Measurements from ENCODE around the gene TACO1.

Gene TACO1

GRCh38 chr17:63640038-63640437 lies 39.3 kb downstream of the TACO1 start:
- TF ChIP-seq ZNF274 (IDR thresholded peaks at IDR 0.05; ENCODE audit: low read depth, low read length), result no peak

GRCh38 chr17:63641692-63642448 lies 41.2 kb downstream of the TACO1 start:
- H3K4me3 ChIP-seq (ENCODE audit: low read length), result no peak overlapping the region
- no peak for TF ChIP-seq ZNF274 (IDR thresholded peaks at IDR 0.05; ENCODE audit: low read depth, low read length)

More at GRCh38 chr17:63640038-63640437, 39.3 kb downstream of the TACO1 start:
- H3K4me3 ChIP-seq (ENCODE audit: low read length), result no peak overlapping the region

DNA sequence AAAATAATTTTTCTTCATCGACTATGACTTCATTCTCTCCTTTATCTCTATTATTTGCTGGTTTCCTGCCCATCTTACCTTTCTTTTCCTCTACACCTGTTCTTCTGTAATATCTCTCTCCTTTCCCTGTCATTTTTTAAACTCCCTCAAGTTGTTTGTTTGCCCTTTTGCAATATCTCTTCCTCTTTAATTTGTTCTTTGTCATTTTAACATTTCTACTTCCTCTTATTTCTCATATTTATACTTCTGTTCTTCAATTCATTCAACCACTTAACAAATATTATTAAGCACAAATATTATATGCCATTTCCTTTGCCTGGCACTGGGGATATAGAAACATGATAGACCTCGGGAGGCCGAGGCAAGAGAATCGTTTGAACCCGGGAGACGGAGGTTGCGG lies 44.2 kb downstream of the TACO1 start:
- TF ChIP-seq ZNF274 (IDR thresholded peaks at IDR 0.05; ENCODE audit: low read depth, low read length), result no peak
- no peak overlapping the region for H3K4me3 ChIP-seq (ENCODE audit: low read length)

GRCh38 chr17:63645775-63646487 lies 45.2 kb downstream of the TACO1 start:
- no peak for TF ChIP-seq ZNF274 (IDR thresholded peaks at IDR 0.05; ENCODE audit: low read depth, low read length)
- H3K4me3 ChIP-seq (ENCODE audit: low read length), result no peak overlapping the region

DNA sequence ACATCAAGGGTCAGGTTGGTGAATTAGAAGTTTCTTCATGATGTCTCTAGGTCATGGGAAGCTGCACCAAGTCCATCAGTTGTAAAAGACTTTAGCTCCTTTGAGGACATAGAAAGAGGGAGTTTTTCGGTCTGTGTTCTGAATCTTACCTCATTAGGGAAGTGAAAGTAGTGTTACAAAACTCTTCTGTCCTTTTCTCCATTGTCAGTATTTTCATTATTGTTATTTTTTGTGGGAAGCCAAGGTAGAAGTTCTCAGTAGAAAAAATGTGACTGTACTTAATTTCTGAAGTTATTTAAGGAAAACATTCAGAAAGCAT lies 45.8 kb downstream of the TACO1 start:
- no peak overlapping the region for H3K4me3 ChIP-seq (ENCODE audit: low read length)
- TF ChIP-seq ZNF274 (IDR thresholded peaks at IDR 0.05; ENCODE audit: low read depth, low read length), result no peak

GRCh38 chr17:63647065-63647725 lies 46.5 kb downstream of the TACO1 start:
- no peak for TF ChIP-seq ZNF274 (IDR thresholded peaks at IDR 0.05; ENCODE audit: low read depth, low read length)
- H3K4me3 ChIP-seq (ENCODE audit: low read length), result no peak overlapping the region

DNA sequence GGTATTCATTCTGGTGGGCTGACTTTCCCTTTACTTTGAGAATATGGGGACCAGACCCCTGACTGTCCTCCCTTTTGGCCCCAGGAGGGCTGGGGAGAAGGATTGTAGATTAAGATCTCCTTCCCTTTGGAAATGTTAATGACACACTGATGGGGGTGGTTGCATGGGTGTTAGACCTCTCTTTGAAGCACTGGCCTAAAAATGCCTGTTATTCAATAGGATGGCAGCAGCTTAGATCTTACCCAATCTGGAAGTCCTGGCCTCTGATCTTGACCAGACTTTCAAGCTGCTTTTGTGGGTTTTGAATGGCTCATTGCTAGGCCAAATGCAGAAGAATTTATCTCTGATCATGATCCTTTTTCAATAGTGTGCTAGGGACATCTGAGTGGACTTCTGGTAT lies 47.2 kb downstream of the TACO1 start:
- no peak for TF ChIP-seq ZNF274 (IDR thresholded peaks at IDR 0.05; ENCODE audit: low read depth, low read length)
- H3K4me3 ChIP-seq (ENCODE audit: low read length), result no peak overlapping the region

- H3K4me3 ChIP-seq (ENCODE audit: low read length), result no peak overlapping the region
- TF ChIP-seq ZNF274 (IDR thresholded peaks at IDR 0.05; ENCODE audit: low read depth, low read length), result no peak
Observed at GRCh38 chr17:63649813-63650212, 49.1 kb downstream of the TACO1 start.

DNA sequence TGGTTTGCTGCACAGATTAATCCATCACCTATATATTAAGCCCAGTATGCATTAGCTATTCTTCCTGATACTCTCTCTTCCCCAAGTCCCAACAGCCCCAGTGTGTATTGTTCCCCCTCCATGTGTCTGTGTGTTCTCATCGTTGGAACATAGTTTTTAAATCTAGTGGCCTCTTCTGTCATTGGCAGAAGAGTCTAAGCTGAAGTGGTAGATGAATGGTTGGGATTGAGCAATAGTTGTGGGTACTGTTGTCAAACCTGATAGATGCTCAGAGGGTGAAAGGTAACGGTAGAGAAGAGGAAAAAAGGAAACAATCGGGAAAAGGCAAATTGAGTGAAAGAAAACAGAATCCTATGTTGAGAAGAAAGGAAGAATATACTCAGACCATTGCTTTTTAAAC lies 51.4 kb downstream of the TACO1 start:
- TF ChIP-seq ZNF274 (IDR thresholded peaks at IDR 0.05; ENCODE audit: low read depth, low read length), result no peak

DNA sequence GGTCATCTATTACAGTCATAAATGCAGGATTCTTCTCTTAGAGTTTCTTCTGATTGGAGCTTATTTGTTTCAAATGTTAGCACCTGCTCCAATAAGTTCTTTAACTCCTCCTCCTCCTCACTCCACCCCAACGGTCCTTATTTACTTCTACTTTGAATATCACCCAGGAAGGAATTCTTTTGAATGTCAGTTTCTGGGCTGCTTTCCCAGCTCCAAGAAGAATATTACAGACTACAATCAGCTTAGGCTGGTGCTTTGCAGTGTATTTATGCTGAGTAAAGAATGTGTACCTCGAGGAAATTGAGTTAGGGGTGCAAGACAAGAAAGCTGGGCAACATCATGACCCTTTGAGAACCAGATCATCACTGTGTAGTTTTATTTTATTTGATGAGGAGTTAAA lies 52.4 kb downstream of the TACO1 start:
- TF ChIP-seq ZNF274 (IDR thresholded peaks at IDR 0.05; ENCODE audit: low read depth, low read length), result no peak
- H3K4me3 ChIP-seq (ENCODE audit: low read length), result no peak overlapping the region

More for the DNA sequence above, 51.4 kb downstream of the TACO1 start:
- no peak overlapping the region for H3K4me3 ChIP-seq (ENCODE audit: low read length)

GRCh38 chr17:63657786-63658185 lies 57.1 kb downstream of the TACO1 start:
- no peak overlapping the region for H3K4me3 ChIP-seq (ENCODE audit: low read length)
- no peak for TF ChIP-seq ZNF274 (IDR thresholded peaks at IDR 0.05; ENCODE audit: low read depth, low read length)
